ENCODE data around the gene TGM2.

Gene TGM2

DNA sequence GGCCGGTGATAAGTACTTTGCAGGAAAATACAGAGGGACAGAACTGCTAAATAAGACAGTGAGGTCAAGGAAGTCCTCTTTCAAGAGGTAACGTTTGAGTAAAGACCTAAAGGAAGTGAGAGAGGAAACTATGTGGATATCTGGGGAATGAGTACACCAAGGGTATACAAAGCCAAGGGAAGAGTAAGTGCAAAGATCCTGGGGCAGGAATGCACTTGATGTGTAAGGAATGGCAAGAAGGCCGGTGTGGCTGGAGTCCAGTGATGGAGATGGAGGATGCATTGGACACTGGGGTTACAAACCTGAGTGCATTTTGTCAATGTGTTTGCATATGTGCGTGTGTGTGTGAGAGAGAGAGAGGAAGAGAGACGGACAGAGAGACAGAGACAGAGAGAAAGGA, 32.1 kb upstream of the TGM2 start:
- Histone ChIP-seq H3K27me3 (ENCODE audit: insufficient read depth, low read length) (no peaks in the 10 kb centered on the region), H3K4me3 (ENCODE audit: low read length) (no peak overlapping the region), H3K9me3 (ENCODE audit: insufficient read depth, low read depth, low read length) (no peaks in the 10 kb centered on the region), H3K9ac (ENCODE audit: low read depth, low read length) (no peak overlapping the region), H3K4me1 (ENCODE audit: insufficient read depth, low read length) (no peaks in the 10 kb centered on the region; the same call in none of the 2 replicates), H3K36me3 (ENCODE audit: insufficient read depth, low read depth, low read length) (no peaks in the 10 kb centered on the region), H3K27ac (ENCODE audit: low read length) (no peak overlapping the region)

DNA sequence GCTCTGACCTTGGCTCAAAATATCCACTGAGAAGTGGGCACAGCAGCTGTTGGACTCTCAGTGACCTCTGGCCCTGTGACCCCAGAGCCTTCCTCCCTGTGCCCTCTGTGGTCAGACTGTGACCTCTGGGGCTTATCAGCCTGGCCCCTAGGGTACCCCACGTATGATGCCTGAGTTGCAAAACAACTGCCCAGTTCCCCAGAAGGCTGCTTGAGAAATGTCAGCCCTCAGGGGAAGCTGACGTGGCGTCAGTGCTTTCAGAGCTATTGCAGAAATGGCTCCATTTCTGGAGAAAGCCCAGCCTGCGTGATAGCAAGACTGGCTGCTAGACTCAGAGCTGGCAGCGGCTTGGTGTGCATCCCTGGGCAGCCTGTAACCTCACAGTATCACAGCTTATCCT, 31.5 kb upstream of the TGM2 start:
- Histone ChIP-seq H3K27me3 (ENCODE audit: insufficient read depth, low read length) (no peaks in the 10 kb centered on the region), H3K9ac (ENCODE audit: low read depth, low read length) (no peak overlapping the region), H3K4me3 (ENCODE audit: low read length) (no peak overlapping the region), H3K36me3 (ENCODE audit: insufficient read depth, low read depth, low read length) (no peaks in the 10 kb centered on the region), H3K9me3 (ENCODE audit: insufficient read depth, low read depth, low read length) (no peaks in the 10 kb centered on the region), H3K4me1 (ENCODE audit: insufficient read depth, low read length) (no peaks in the 10 kb centered on the region; the same call in none of the 2 replicates), H3K27ac (ENCODE audit: low read length) (no peak overlapping the region)

DNA sequence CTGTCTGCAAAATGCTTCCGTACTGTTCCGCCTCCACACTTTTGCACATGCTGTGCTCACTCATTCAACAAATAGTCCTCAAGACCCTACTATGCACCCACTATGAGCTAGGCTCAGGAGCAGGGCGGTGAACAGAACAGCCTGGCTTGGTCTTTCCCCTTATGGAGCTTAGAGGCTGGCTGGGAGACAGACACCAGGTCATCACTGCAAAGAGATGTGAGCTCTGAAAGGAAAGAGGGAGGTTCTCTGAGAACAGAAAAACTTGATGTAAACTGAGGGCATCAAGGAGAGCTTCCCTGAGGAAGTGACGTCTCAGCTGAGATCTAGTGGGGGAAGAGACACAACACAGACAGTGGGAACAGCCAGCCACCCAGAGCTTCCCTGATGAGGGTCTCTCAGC, 31.0 kb upstream of the TGM2 start:
- Histone ChIP-seq H3K27ac (ENCODE audit: low read length) (no peak overlapping the region), H3K9me3 (ENCODE audit: insufficient read depth, low read depth, low read length) (no peaks in the 10 kb centered on the region), H3K36me3 (ENCODE audit: insufficient read depth, low read depth, low read length) (no peaks in the 10 kb centered on the region), H3K27me3 (ENCODE audit: insufficient read depth, low read length) (no peaks in the 10 kb centered on the region), H3K4me1 (ENCODE audit: insufficient read depth, low read length) (no peaks in the 10 kb centered on the region; the same call in none of the 2 replicates), H3K9ac (ENCODE audit: low read depth, low read length) (no peak overlapping the region), H3K4me3 (ENCODE audit: low read length) (no peak overlapping the region)

DNA sequence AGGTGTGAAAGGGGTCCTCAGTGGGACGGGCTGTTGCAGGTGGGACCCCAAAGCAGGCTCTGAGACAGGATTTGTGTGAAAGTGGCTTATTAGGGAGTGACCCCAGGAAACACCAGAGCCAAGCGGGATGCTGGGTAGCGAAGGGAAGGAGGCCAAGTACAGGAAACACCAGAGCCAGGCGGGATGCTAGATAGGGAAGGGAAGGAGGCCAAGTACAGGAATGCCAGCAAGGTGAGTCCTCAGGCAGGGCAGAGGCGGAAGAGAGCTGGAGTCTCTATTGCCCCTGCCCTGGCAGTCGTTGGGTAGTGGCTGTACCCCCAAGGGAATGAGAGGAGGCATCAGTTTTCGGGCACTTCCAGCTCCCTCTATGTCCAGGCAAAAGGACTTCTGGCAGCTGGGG, 30.5 kb upstream of the TGM2 start:
- H3K9ac ChIP-seq (ENCODE audit: low read depth, low read length), result no peak overlapping the region
- H3K27ac ChIP-seq (ENCODE audit: low read length), result no peak overlapping the region
- H3K27me3 ChIP-seq (ENCODE audit: insufficient read depth, low read length), result no peaks in the 10 kb centered on the region
- no peaks in the 10 kb centered on the region for H3K9me3 ChIP-seq (ENCODE audit: insufficient read depth, low read depth, low read length)
- no peaks in the 10 kb centered on the region; the same call in none of the 2 replicates for H3K4me1 ChIP-seq (ENCODE audit: insufficient read depth, low read length)
- no peak overlapping the region for H3K4me3 ChIP-seq (ENCODE audit: low read length)
- H3K36me3 ChIP-seq (ENCODE audit: insufficient read depth, low read depth, low read length), result no peaks in the 10 kb centered on the region

DNA sequence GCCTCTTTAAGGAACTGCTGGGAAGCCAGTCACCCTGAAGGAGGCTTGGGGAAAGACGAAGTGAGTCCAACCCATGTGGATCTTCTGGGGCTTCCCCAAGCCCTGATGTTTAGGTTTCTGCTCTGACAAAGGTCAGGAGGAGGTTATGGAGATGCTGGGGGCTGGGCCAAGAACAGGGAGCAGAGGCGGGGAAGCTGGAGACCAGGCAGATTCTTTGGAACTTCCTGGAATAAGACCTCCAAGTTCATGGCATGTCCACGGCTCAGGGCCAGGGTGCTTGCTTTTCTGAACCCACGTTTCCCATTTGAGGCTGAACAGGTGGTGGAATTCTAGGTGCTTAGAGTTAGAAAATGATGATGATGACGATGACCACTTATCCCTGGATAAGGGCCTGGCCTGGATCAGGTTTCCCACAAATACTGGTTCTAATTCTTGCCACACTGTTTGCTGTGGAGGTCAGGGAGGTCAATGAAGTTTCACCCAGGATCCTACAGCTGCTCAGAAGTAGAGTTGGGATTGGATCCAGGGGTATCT, 30.0 kb upstream of the TGM2 start:
- Histone ChIP-seq H3K27ac (ENCODE audit: low read length) (no peak overlapping the region), H3K27me3 (ENCODE audit: insufficient read depth, low read length) (no peaks in the 10 kb centered on the region), H3K4me3 (ENCODE audit: low read length) (no peak overlapping the region), H3K4me1 (ENCODE audit: insufficient read depth, low read length) (no peaks in the 10 kb centered on the region; the same call in none of the 2 replicates), H3K9ac (ENCODE audit: low read depth, low read length) (no peak overlapping the region), H3K36me3 (ENCODE audit: insufficient read depth, low read depth, low read length) (no peaks in the 10 kb centered on the region), H3K9me3 (ENCODE audit: insufficient read depth, low read depth, low read length) (no peaks in the 10 kb centered on the region)

DNA sequence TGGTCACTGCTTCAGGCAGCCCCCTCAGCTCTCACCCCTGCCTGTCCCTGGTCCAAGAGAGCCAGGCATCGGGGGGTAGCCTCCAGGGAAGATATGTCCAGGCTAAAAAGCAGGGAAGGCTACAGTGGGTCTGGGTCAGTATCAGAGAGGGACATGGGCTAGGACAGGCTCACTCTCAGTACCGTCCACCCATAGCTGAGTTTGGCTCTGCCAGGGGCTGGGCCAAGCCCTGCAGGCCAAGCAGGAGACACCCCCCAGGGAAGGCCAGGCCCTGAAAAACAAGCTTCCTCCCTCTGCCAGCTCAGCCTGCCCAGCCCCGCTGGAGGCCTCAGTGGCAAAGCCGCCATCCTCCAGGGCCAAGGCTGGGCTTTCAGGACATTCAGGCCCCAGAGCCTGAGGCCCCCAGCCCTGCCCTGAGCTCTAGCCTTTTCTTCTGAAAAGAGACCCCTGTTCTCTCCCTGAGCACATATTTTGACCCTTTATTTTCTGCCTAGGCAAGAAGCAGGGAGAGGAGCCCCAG, 28.6 kb upstream of the TGM2 start:
- Histone ChIP-seq H3K9ac (ENCODE audit: low read depth, low read length) (no peak overlapping the region), H3K4me3 (ENCODE audit: low read length) (no peak overlapping the region), H3K27me3 (ENCODE audit: insufficient read depth, low read length) (no peaks in the 10 kb centered on the region), H3K36me3 (ENCODE audit: insufficient read depth, low read depth, low read length) (no peaks in the 10 kb centered on the region), H3K9me3 (ENCODE audit: insufficient read depth, low read depth, low read length) (no peaks in the 10 kb centered on the region), H3K27ac (ENCODE audit: low read length) (no peak overlapping the region), H3K4me1 (ENCODE audit: insufficient read depth, low read length) (no peaks in the 10 kb centered on the region; the same call in none of the 2 replicates)

DNA sequence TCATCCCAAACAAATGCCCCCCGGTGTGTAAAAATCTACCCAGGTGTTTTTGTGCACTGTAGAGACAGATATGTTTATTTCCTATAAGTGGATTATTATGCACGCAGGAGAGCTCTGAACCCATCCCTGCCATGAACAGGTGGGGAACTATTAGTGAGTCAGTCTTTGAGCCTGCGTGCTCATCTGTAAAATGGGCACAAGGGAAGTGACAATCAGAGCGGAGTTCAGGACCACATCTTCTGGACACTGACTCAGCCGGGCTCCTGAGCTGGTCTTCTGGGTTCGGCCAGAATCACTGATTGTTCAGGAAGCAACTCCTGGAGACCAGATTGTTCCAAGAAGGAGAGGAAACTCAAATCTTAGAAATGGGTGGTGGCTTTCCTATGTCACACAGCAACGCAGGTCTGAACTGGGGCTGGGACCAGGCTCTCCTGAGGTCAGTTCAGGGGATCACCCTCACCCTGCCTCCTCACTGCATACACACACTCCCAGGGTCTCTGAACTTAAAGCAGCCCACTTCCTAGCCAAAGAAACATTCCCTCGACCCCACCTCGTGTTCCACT, 27.3 kb upstream of the TGM2 start:
- H3K27ac ChIP-seq (ENCODE audit: low read length), result no peak overlapping the region
- no peak overlapping the region for H3K9ac ChIP-seq (ENCODE audit: low read depth, low read length)
- H3K4me3 ChIP-seq (ENCODE audit: low read length), result no peak overlapping the region
- no peaks in the 10 kb centered on the region for H3K9me3 ChIP-seq (ENCODE audit: insufficient read depth, low read depth, low read length)
- H3K27me3 ChIP-seq (ENCODE audit: insufficient read depth, low read length), result no peaks in the 10 kb centered on the region
- no peaks in the 10 kb centered on the region for H3K36me3 ChIP-seq (ENCODE audit: insufficient read depth, low read depth, low read length)
- no peaks in the 10 kb centered on the region for H3K4me1 ChIP-seq (ENCODE audit: insufficient read depth, low read length)

DNA sequence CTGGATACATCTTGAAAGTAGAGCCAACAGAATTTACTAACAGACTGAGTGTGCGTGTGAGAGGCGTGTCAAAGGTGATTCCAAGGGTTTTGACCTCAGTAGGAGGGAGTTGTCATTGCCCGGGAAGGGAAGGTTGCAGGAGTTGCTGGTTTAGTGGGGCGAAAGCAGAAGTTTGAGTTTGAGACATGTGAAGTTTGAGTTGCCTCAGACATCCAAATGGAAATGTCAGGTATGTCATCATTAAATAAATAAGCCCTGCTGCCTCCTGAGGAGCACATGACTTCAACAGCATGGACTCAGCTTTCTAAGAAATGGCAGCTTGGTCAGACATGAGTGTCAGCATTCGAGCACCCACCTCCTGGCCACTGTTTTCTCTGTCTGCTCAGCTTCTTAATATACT, 26.6 kb upstream of the TGM2 start:
- Histone ChIP-seq H3K36me3 (ENCODE audit: insufficient read depth, low read depth, low read length) (no peaks in the 10 kb centered on the region), H3K9ac (ENCODE audit: low read depth, low read length) (no peak overlapping the region; the same call in 1 of the 2 replicates), H3K4me3 (ENCODE audit: low read length) (no peak overlapping the region), H3K4me1 (ENCODE audit: insufficient read depth, low read length) (no peaks in the 10 kb centered on the region), H3K9me3 (ENCODE audit: insufficient read depth, low read depth, low read length) (no peaks in the 10 kb centered on the region), H3K27ac (ENCODE audit: low read length) (no peak overlapping the region), H3K27me3 (ENCODE audit: insufficient read depth, low read length) (no peaks in the 10 kb centered on the region)

DNA sequence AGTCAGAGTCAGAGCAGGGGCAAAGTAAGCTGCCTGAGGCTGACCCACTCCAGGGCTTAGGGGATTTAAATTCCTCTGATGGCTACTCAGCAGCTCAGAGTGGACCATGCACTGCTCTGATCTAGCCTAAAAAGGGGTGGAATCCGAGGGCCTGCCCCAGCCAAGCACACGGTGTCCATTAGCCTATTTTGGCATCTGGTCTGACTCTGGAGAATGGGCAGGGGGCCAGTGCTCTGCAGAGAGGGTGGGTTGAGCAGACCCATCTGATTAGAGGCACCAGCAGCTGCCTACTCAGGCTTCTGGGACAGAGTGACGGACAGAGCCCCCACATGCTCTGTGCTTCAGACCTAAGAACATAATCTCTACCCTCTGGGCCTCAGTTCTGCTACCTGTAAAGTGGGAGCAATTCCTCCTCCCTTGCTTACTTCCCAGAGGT, 25.9 kb upstream of the TGM2 start:
- Histone ChIP-seq H3K27me3 (ENCODE audit: insufficient read depth, low read length) (no peaks in the 10 kb centered on the region), H3K4me1 (ENCODE audit: insufficient read depth, low read length) (no peaks in the 10 kb centered on the region), H3K9ac (ENCODE audit: low read depth, low read length) (no peak overlapping the region), H3K9me3 (ENCODE audit: insufficient read depth, low read depth, low read length) (no peaks in the 10 kb centered on the region), H3K27ac (ENCODE audit: low read length) (no peak overlapping the region), H3K36me3 (ENCODE audit: insufficient read depth, low read depth, low read length) (no peaks in the 10 kb centered on the region), H3K4me3 (ENCODE audit: low read length) (no peak overlapping the region)

DNA sequence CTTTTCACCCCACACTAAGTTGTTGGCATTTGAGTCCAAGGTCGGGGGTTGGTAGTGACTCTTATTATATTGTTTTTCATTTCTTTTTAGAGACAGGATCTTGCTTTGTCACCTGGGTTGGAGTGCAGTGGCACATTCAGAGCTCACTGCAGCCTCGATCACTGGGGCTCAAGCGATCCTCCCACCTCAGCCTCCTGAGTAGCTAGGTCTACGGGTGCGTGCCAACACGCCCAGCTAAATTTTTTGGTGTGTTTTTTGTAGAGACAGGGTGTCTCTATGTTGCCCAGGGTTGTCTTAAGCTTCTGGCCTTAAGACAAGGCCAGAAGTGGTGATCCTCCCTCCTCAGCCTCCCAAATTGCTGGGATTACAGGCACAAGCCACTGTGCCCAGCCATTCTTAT, 25.1 kb upstream of the TGM2 start:
- H3K9me3 ChIP-seq (ENCODE audit: insufficient read depth, low read depth, low read length), result no peaks in the 10 kb centered on the region
- no peak overlapping the region for H3K9ac ChIP-seq (ENCODE audit: low read depth, low read length)
- no peaks in the 10 kb centered on the region for H3K36me3 ChIP-seq (ENCODE audit: insufficient read depth, low read depth, low read length)
- H3K27me3 ChIP-seq (ENCODE audit: insufficient read depth, low read length), result no peaks in the 10 kb centered on the region
- no peaks in the 10 kb centered on the region for H3K4me1 ChIP-seq (ENCODE audit: insufficient read depth, low read length)
- H3K27ac ChIP-seq (ENCODE audit: low read length), result no peak overlapping the region
- no peak overlapping the region for H3K4me3 ChIP-seq (ENCODE audit: low read length)

DNA sequence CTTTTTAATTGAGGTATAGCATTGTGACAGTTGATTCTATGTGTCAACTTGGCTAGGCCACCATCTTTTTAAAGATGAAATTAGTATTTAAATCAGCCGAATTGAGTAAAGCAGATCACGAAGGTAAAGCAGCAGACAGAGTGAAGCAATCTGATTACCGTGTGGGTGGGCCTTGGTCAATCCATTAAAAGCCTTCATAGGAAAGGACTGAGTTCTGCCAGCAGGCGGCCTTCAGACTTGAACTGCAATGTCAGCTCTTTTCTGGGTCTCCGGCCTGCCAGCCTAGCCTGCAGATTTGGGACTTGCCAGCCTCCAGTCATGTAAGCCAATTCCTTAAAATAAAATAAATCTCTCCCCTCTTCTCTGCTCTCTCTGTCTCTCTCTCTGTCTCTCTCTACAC, 22.4 kb upstream of the TGM2 start:
- H3K9ac ChIP-seq (ENCODE audit: low read depth, low read length), result no peak overlapping the region
- H3K9me3 ChIP-seq (ENCODE audit: insufficient read depth, low read depth, low read length), result no peaks in the 10 kb centered on the region
- H3K27ac ChIP-seq (ENCODE audit: low read length), result no peak overlapping the region
- no peaks in the 10 kb centered on the region for H3K4me1 ChIP-seq (ENCODE audit: insufficient read depth, low read length)
- no peaks in the 10 kb centered on the region for H3K27me3 ChIP-seq (ENCODE audit: insufficient read depth, low read length)
- no peak overlapping the region for H3K4me3 ChIP-seq (ENCODE audit: low read length)
- no peaks in the 10 kb centered on the region for H3K36me3 ChIP-seq (ENCODE audit: insufficient read depth, low read depth, low read length)

DNA sequence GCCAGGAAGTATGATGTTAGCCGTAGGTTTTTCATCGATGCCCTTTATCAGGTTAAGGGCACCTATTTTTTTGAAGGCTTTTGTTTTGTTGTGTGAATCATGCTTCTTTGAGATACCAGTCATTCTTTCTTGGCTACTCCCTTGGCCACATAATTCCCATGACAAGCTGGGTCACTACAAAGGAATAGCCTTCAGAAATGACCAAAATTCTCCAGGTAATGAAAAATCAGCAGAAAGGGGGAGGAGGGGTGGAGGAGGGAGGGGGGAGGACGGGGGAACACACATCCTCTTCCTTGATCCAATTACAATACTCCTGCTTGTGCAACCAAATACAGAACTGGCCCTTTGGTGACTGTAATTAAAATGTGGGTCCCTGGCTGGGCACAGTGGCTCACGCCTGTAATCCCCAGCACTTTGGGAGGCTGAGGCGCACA, 21.7 kb upstream of the TGM2 start:
- no peaks in the 10 kb centered on the region for H3K36me3 ChIP-seq (ENCODE audit: insufficient read depth, low read depth, low read length)
- no peaks in the 10 kb centered on the region; the same call in 1 of the 2 replicates for H3K9me3 ChIP-seq (ENCODE audit: insufficient read depth, low read depth, low read length)
- no peaks in the 10 kb centered on the region for H3K27me3 ChIP-seq (ENCODE audit: insufficient read depth, low read length)
- no peaks in the 10 kb centered on the region for H3K4me1 ChIP-seq (ENCODE audit: insufficient read depth, low read length)
- no peak overlapping the region for H3K27ac ChIP-seq (ENCODE audit: low read length)
- no peak overlapping the region for H3K9ac ChIP-seq (ENCODE audit: low read depth, low read length)
- no peak overlapping the region for H3K4me3 ChIP-seq (ENCODE audit: low read length)
